ENCODE data around the gene UNC5A.

Gene UNC5A

DNA sequence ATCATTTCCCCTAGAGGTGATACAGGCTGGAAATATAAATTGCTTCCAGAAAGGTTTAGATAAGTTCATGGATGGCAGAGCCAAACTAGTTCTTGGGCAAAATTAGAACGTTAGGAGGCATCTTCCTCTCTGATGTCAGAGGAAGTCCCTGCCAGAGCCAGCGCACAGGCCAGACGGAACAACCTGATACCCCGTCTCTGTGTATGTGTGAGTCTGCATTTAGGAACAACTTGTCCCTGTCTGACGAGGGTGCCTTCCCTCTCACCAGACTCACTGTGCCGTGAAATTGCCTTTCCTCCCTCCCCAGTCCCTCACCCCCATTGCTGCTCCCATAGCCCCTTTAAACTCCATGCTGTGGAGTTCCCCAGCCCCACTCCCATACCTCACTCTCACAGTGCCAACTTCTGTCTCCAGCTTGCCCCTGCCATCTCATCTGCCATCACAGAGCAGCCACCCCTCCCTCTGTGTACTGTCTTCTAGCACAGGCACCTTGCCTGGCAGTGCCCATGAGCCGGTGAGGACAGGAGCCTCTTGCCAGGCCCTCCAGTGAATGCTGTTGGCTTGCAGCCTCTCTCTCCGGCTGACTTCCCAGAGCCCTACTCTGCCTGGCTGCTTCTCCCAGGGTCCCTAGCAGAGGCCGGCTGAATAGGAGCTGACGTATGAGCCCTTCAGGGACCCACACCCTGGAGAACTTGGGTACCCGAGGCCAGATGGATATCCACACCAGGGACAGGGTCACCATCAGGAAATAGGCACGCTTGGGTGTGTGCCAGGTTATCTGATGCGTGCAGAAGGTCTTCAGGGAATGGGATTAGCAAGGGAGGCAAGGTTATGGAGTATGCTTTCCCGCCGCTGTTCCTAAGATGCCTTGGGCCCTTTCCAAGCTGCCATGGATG is 26.7 kb downstream of the UNC5A start:
- no peak overlapping the region for H3K4me3 ChIP-seq (replicated peaks; ENCODE audit: insufficient read depth, low read length)
- no peak overlapping the region for H3K27ac ChIP-seq (replicated peaks)
- TF ChIP-seq, protein P1, sequence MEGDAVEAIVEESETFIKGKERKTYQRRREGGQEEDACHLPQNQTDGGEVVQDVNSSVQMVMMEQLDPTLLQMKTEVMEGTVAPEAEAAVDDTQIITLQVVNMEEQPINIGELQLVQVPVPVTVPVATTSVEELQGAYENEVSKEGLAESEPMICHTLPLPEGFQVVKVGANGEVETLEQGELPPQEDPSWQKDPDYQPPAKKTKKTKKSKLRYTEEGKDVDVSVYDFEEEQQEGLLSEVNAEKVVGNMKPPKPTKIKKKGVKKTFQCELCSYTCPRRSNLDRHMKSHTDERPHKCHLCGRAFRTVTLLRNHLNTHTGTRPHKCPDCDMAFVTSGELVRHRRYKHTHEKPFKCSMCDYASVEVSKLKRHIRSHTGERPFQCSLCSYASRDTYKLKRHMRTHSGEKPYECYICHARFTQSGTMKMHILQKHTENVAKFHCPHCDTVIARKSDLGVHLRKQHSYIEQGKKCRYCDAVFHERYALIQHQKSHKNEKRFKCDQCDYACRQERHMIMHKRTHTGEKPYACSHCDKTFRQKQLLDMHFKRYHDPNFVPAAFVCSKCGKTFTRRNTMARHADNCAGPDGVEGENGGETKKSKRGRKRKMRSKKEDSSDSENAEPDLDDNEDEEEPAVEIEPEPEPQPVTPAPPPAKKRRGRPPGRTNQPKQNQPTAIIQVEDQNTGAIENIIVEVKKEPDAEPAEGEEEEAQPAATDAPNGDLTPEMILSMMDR (IDR thresholded peaks at IDR 0.05; ENCODE audit: insufficient read depth, low read length), result no peak
- TF ChIP-seq, protein P2, sequence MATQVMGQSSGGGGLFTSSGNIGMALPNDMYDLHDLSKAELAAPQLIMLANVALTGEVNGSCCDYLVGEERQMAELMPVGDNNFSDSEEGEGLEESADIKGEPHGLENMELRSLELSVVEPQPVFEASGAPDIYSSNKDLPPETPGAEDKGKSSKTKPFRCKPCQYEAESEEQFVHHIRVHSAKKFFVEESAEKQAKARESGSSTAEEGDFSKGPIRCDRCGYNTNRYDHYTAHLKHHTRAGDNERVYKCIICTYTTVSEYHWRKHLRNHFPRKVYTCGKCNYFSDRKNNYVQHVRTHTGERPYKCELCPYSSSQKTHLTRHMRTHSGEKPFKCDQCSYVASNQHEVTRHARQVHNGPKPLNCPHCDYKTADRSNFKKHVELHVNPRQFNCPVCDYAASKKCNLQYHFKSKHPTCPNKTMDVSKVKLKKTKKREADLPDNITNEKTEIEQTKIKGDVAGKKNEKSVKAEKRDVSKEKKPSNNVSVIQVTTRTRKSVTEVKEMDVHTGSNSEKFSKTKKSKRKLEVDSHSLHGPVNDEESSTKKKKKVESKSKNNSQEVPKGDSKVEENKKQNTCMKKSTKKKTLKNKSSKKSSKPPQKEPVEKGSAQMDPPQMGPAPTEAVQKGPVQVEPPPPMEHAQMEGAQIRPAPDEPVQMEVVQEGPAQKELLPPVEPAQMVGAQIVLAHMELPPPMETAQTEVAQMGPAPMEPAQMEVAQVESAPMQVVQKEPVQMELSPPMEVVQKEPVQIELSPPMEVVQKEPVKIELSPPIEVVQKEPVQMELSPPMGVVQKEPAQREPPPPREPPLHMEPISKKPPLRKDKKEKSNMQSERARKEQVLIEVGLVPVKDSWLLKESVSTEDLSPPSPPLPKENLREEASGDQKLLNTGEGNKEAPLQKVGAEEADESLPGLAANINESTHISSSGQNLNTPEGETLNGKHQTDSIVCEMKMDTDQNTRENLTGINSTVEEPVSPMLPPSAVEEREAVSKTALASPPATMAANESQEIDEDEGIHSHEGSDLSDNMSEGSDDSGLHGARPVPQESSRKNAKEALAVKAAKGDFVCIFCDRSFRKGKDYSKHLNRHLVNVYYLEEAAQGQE (IDR thresholded peaks at IDR 0.05; ENCODE audit: insufficient replicate concordance, low read depth), result no peak
- TF ChIP-seq GABPA (IDR thresholded peaks at IDR 0.05; ENCODE audit: low read depth) (no peak), SPI1 (IDR thresholded peaks at IDR 0.05; ENCODE audit: borderline replicate concordance, low read depth) (no peak), POLR2AphosphoS5 (IDR thresholded peaks at IDR 0.05; ENCODE audit: low read depth) (no peak)
- DNase-seq (ENCODE audit: low read depth in 1 of 2, low spot score in 1 of 2), result no peak
- H3K27me3 ChIP-seq (ENCODE audit: insufficient read depth, poor library complexity, severe bottlenecking), result no peaks in the 10 kb centered on the region

DNA sequence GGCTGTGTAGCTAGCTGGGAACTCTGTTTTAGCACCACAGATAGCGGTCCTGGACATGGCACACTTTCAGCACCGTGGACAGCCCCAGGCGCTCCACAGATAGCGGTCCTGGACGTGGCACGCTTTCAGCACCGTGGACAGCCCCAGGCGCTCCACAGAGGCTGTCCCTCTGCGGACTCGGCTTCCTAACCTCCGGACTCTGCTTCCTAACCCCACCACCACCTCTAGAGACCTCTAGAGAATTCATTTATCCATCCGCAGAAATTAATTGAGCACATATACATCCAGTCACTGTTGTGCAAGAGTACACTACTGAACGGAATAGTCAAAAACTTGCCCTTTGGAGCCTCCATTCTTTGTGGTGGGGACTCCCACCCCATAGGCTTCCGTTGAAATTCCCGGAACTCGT is 27.4 kb downstream of the UNC5A start:
- Histone ChIP-seq H3K27me3 (ENCODE audit: insufficient read depth, poor library complexity, severe bottlenecking) (no peaks in the 10 kb centered on the region), H3K27ac (replicated peaks) (no peak overlapping the region), H3K4me3 (replicated peaks; ENCODE audit: insufficient read depth, low read length) (no peak overlapping the region)
- peak; percentile 59 to 76 for DNase-seq (ENCODE audit: low read depth in 1 of 2, low spot score in 1 of 2)
- no peak for TF ChIP-seq SPI1 (IDR thresholded peaks at IDR 0.05; ENCODE audit: borderline replicate concordance, low read depth)
- TF ChIP-seq, protein P2 (IDR thresholded peaks at IDR 0.05; ENCODE audit: insufficient replicate concordance, low read depth), result peak; percentile 100

DNA sequence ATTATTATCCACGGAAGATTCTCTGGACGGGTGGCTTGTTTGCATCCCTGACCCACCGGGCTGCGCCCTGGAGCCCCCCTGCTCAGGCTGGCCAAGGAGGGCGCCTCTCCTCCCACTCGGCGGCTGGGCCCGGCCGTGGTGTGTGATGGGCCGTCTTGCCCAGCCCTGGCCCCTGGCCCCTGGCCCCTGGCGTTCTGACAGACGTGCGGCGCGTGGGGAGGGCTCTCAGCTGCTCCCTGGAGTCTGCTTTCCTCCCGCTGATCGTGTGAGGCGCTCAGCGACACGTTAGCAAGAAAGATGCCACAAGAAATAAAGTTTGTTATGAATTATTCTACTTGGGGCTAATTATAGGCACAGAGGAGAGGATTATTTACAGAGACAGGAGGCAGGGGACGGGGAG is 33.3 kb downstream of the UNC5A start:
- no peak overlapping the region for H3K27ac ChIP-seq (replicated peaks)
- peaks cover 21% of the 10 kb centered on the region for H3K27me3 ChIP-seq (ENCODE audit: insufficient read depth, poor library complexity, severe bottlenecking)
- H3K4me3 ChIP-seq (replicated peaks; ENCODE audit: insufficient read depth, low read length), result no peak overlapping the region
- DNase-seq (ENCODE audit: low read depth in 1 of 2, low spot score in 1 of 2), result no peak
- no peak for TF ChIP-seq POLR2AphosphoS5 (IDR thresholded peaks at IDR 0.05; ENCODE audit: low read depth)
- TF ChIP-seq, protein P1 (IDR thresholded peaks at IDR 0.05; ENCODE audit: insufficient read depth, low read length), result no peak
- no peak for TF ChIP-seq SPI1 (IDR thresholded peaks at IDR 0.05; ENCODE audit: borderline replicate concordance, low read depth)
- no peak for TF ChIP-seq GABPA (IDR thresholded peaks at IDR 0.05; ENCODE audit: low read depth)
- TF ChIP-seq, protein P2 (IDR thresholded peaks at IDR 0.05; ENCODE audit: insufficient replicate concordance, low read depth), result no peak
